ENCODE measurements around the gene SNX12.

Gene SNX12

GRCh38 chrX:71081330-71082123, 13.4 kb upstream of the SNX12 start (continued):
- TF ChIP-seq, protein P1, sequence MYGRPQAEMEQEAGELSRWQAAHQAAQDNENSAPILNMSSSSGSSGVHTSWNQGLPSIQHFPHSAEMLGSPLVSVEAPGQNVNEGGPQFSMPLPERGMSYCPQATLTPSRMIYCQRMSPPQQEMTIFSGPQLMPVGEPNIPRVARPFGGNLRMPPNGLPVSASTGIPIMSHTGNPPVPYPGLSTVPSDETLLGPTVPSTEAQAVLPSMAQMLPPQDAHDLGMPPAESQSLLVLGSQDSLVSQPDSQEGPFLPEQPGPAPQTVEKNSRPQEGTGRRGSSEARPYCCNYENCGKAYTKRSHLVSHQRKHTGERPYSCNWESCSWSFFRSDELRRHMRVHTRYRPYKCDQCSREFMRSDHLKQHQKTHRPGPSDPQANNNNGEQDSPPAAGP (tag by site-specific recombination; IDR thresholded peaks at IDR 0.05): no peak
- TF ChIP-seq ZNF629 (tag by site-specific recombination; IDR thresholded peaks at IDR 0.05) (peak; percentile 64), OSR2 (tag by site-specific recombination; IDR thresholded peaks at IDR 0.05) (peak; percentile 82), ZNF610 (tag by site-specific recombination; IDR thresholded peaks at IDR 0.05; ENCODE audit: borderline replicate concordance) (0 out of 2 replicates have a peak, but pooled peaks have one; percentile 35), ZNF843 (tag by site-specific recombination; IDR thresholded peaks at IDR 0.05) (peak; percentile 91), ZNF76 (tag by site-specific recombination; IDR thresholded peaks at IDR 0.05; ENCODE audit: borderline replicate concordance, low read depth) (no peak), ZIC2 (tag by site-specific recombination; IDR thresholded peaks at IDR 0.05) (peak; percentile 31; the same call in 1 of the 2 replicates), KLF10 (tag by site-specific recombination; IDR thresholded peaks at IDR 0.05) (peak; percentile 62), ZNF366 (tag by site-specific recombination; conservative IDR thresholded peaks at IDR 0.05) (0 out of 2 replicates have a peak, but pooled peaks have one; percentile 22), ZNF214 (tag by site-specific recombination; IDR thresholded peaks at IDR 0.05; ENCODE audit: borderline replicate concordance) (no peak), ZNF600 (tag by site-specific recombination; IDR thresholded peaks at IDR 0.05) (peak; percentile 56; the same call in 1 of the 2 replicates), KLF8 (tag by site-specific recombination; IDR thresholded peaks at IDR 0.05) (peak; percentile 40; the same call in 1 of the 2 replicates), PRDM1 (tag by site-specific recombination; IDR thresholded peaks at IDR 0.05) (0 out of 2 replicates have a peak, but pooled peaks have one; percentile 19), ZNF280D (tag by site-specific recombination; IDR thresholded peaks at IDR 0.05) (no peak), ZFP69B (tag by site-specific recombination; IDR thresholded peaks at IDR 0.05) (0 out of 2 replicates have a peak, but pooled peaks have one; percentile 20), TRIM28 (IDR thresholded peaks at IDR 0.05; ENCODE audit: borderline replicate concordance, low read length) (peak; percentile 63; the same call in 1 of the 2 replicates), ZBTB1 (tag by site-specific recombination; IDR thresholded peaks at IDR 0.05) (0 out of 2 replicates have a peak, but pooled peaks have one; percentile 30), IKZF3 (tag by site-specific recombination; IDR thresholded peaks at IDR 0.05) (peak; percentile 83), PRDM4 (tag by site-specific recombination; IDR thresholded peaks at IDR 0.05) (0 out of 2 replicates have a peak, but pooled peaks have one; percentile 38), ZBTB8A (tag by site-specific recombination; IDR thresholded peaks at IDR 0.05) (peak; percentile 47; the same call in 1 of the 2 replicates), ZNF211 (tag by site-specific recombination; IDR thresholded peaks at IDR 0.05; ENCODE audit: low read depth) (no peak), ZSCAN5A (tag by site-specific recombination; IDR thresholded peaks at IDR 0.05) (no peak), ZNF19 (tag by site-specific recombination; IDR thresholded peaks at IDR 0.05; ENCODE audit: low read depth) (no peak)
- TF ChIP-seq, protein P2, sequence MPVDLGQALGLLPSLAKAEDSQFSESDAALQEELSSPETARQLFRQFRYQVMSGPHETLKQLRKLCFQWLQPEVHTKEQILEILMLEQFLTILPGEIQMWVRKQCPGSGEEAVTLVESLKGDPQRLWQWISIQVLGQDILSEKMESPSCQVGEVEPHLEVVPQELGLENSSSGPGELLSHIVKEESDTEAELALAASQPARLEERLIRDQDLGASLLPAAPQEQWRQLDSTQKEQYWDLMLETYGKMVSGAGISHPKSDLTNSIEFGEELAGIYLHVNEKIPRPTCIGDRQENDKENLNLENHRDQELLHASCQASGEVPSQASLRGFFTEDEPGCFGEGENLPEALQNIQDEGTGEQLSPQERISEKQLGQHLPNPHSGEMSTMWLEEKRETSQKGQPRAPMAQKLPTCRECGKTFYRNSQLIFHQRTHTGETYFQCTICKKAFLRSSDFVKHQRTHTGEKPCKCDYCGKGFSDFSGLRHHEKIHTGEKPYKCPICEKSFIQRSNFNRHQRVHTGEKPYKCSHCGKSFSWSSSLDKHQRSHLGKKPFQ (tag by site-specific recombination; IDR thresholded peaks at IDR 0.05): peak; percentile 44; the same call in 1 of the 2 replicates
- TF ChIP-seq, protein P3, sequence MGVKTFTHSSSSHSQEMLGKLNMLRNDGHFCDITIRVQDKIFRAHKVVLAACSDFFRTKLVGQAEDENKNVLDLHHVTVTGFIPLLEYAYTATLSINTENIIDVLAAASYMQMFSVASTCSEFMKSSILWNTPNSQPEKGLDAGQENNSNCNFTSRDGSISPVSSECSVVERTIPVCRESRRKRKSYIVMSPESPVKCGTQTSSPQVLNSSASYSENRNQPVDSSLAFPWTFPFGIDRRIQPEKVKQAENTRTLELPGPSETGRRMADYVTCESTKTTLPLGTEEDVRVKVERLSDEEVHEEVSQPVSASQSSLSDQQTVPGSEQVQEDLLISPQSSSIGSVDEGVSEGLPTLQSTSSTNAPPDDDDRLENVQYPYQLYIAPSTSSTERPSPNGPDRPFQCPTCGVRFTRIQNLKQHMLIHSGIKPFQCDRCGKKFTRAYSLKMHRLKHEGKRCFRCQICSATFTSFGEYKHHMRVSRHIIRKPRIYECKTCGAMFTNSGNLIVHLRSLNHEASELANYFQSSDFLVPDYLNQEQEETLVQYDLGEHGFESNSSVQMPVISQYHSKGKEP (tag by site-specific recombination; IDR thresholded peaks at IDR 0.05): peak; percentile 72

Measured in HEK293 (cell line).